ENCODE results near the gene NCK2. TPM values are rescaled to one million over a fixed set of nuclear protein-coding genes. Genes with fewer than 3 reads are reported as not detected.

NCK2 gene
- total RNA-seq, 1 experiment from 2014 or later, result 26.7 TPM

GRCh38 chr2:105924271-105924670 is 179.6 kb downstream of the NCK2 start:
- H3K4me2 ChIP-seq (ENCODE audit: low read length), result no peak overlapping the region
- H3K4me3 ChIP-seq (replicated peaks in 1 of 2; ENCODE audit: low read depth in 1 of 2, low read length in 2 of 2), result no peak overlapping the region
- H4K20me1 ChIP-seq (ENCODE audit: insufficient read depth), result no peaks in the 10 kb centered on the region
- H3K36me3 ChIP-seq (ENCODE audit: control insufficient read depth in 1 of 2, insufficient read depth in 2 of 2, low read length in 2 of 2), result no peaks in the 10 kb centered on the region
- H3K9me2 ChIP-seq (ENCODE audit: insufficient read depth), result no peaks in the 10 kb centered on the region
- no peaks in the 10 kb centered on the region for H3K9me3 ChIP-seq (ENCODE audit: control insufficient read depth in 1 of 2, insufficient read depth in 1 of 2, low read depth in 1 of 2, low read length in 2 of 2)
- ATAC-seq (no peak), DNase-seq (ENCODE audit: low read depth, low spot score) (no peak)
- no peak overlapping the region for H3K27ac ChIP-seq (ENCODE audit: low read depth, low read length)
- CTCF ChIA-PET, result no interaction called here
- POLR2A ChIA-PET, result no interaction called here
- no peaks in the 10 kb centered on the region for H3K79me2 ChIP-seq (ENCODE audit: insufficient read depth, low read length)
- no peaks in the 10 kb centered on the region for H3K27me3 ChIP-seq (ENCODE audit: insufficient read depth, low read length)
- RAD21 ChIA-PET (ENCODE audit: low non-redundant PET in 1 of 2, low total read pairs in 2 of 2, uncharacterized antibody in 2 of 2, unreplicated experiment in 2 of 2), result no interaction called here
- peaks cover 18 to 26% of the 10 kb centered on the region in 2 experiments for H3K4me1 ChIP-seq (ENCODE audit: control insufficient read depth in 1 of 2, insufficient read depth in 2 of 2, low read length in 2 of 2)
- TF ChIP-seq REST (IDR thresholded peaks at IDR 0.05; ENCODE audit: low read depth), result no peak
- no peak overlapping the region for H2AFZ ChIP-seq (ENCODE audit: low read depth, low read length, poor library complexity, severe bottlenecking)
- intact Hi-C loops (cut with micrococcal nuclease), result loop anchor here (10.0 kb wide), 1 partner anchor 661 kb away; no protein-coding TSS in a partner anchor
- BruUV-seq (replicated peaks), result no TSS peak
- no peak overlapping the region for H3K9ac ChIP-seq (ENCODE audit: low read length)

- H4K20me1 ChIP-seq (ENCODE audit: insufficient read depth), result no peaks in the 10 kb centered on the region
- TF ChIP-seq FOSL1 (IDR thresholded peaks at IDR 0.05; ENCODE audit: low read depth) (no peak), SRF (IDR thresholded peaks at IDR 0.05; ENCODE audit: low read depth) (no peak), ATF3 (IDR thresholded peaks at IDR 0.05) (no peak), ZFX (IDR thresholded peaks at IDR 0.05) (no peak), RAD21 (IDR thresholded peaks at IDR 0.05; ENCODE audit: low read depth) (no peak)
- peaks cover 13 to 19% of the 10 kb centered on the region in 2 experiments for H3K4me1 ChIP-seq (ENCODE audit: control insufficient read depth in 1 of 2, insufficient read depth in 2 of 2, low read length in 2 of 2)
- intact Hi-C loops (cut with micrococcal nuclease), result loop anchor here (10.0 kb wide), 1 partner anchor 660 kb away; no protein-coding TSS in a partner anchor
- DNase-seq (ENCODE audit: low read depth, low spot score) (no peak), ATAC-seq (no peak)
- POLR2A ChIA-PET, result no interaction called here
- no peaks in the 10 kb centered on the region for H3K27me3 ChIP-seq (ENCODE audit: insufficient read depth, low read length)
- CTCF ChIA-PET, result no interaction called here
- no peaks in the 10 kb centered on the region for H3K79me2 ChIP-seq (ENCODE audit: insufficient read depth, low read length)
- no peak overlapping the region for H3K27ac ChIP-seq (ENCODE audit: low read depth, low read length)
- no peak overlapping the region for H3K4me2 ChIP-seq (ENCODE audit: low read length)
- H3K36me3 ChIP-seq (ENCODE audit: control insufficient read depth in 1 of 2, insufficient read depth in 2 of 2, low read length in 2 of 2), result no peaks in the 10 kb centered on the region
- no peaks in the 10 kb centered on the region for H3K9me2 ChIP-seq (ENCODE audit: insufficient read depth)
- H3K9me3 ChIP-seq (ENCODE audit: control insufficient read depth in 1 of 2, insufficient read depth in 1 of 2, low read depth in 1 of 2, low read length in 2 of 2), result no peaks in the 10 kb centered on the region
- no peak overlapping the region for H3K4me3 ChIP-seq (replicated peaks in 1 of 2; ENCODE audit: low read depth in 1 of 2, low read length in 2 of 2)
- BruUV-seq (replicated peaks), result no TSS peak
- H2AFZ ChIP-seq (ENCODE audit: low read depth, low read length, poor library complexity, severe bottlenecking), result no peak overlapping the region
- RAD21 ChIA-PET (ENCODE audit: low non-redundant PET in 1 of 2, low total read pairs in 2 of 2, uncharacterized antibody in 2 of 2, unreplicated experiment in 2 of 2), result no interaction called here
- no peak overlapping the region for H3K9ac ChIP-seq (ENCODE audit: low read length)
Measured at GRCh38 chr2:105924932-105925331, 180.2 kb downstream of the NCK2 start.
